GM18511 (cell line): ENCODE measurements around the gene OR52A1.

Experiments used
- ATAC-seq: cut with Tn5 transposase; IDR thresholded peaks from one replicate; pipeline ENCODE4 v1.9.1; 2021; ENCODE audit warnings: mild to moderate bottlenecking, moderate library complexity; ENCODE audit not compliant: unreplicated experiment

OR52A1 gene

GRCh38 chr11:5136261-5136660, 18.3 kb downstream of the OR52A1 start:
- ATAC-seq: no peak

GRCh38 chr11:5131584-5132335, 22.8 kb downstream of the OR52A1 start:
- no peak for ATAC-seq

GRCh38 chr11:5129457-5129877, 25.1 kb downstream of the OR52A1 start:
- ATAC-seq: no peak

- ATAC-seq: no peak
Measured at GRCh38 chr11:5124891-5125620, 29.5 kb downstream of the OR52A1 start.

- peak; percentile 97 for ATAC-seq
Measured at GRCh38 chr11:5123802-5124521, 30.6 kb downstream of the OR52A1 start.

GRCh38 chr11:5118893-5119292, 35.7 kb downstream of the OR52A1 start:
- ATAC-seq: no peak

- no peak for ATAC-seq
Measured at GRCh38 chr11:5117588-5117987, 37.0 kb downstream of the OR52A1 start.

- no peak for ATAC-seq
Measured at GRCh38 chr11:5115339-5115738, 39.2 kb downstream of the OR52A1 start.

- no peak for ATAC-seq
Measured at GRCh38 chr11:5107285-5107684, 47.3 kb downstream of the OR52A1 start.

- ATAC-seq: no peak
Measured at GRCh38 chr11:5103066-5103465, 51.5 kb downstream of the OR52A1 start.

GRCh38 chr11:5102246-5102645, 52.3 kb downstream of the OR52A1 start:
- no peak for ATAC-seq

GRCh38 chr11:5096011-5096410, 58.5 kb downstream of the OR52A1 start:
- no peak for ATAC-seq
